Activated CD4-positive, alpha-beta T cell treated with anti-CD3 and anti-CD28 coated beads for 24 hours (primary cell): ENCODE data around the gene CADM2.
"Not testable (repeated sequence)": the region's sequence is repeated elsewhere in the genome, so short reads cannot be mapped to it uniquely, and the experiment has no call there.

ENCODE experiments used
- DNase-seq, 2 donors: peaks; one replicate each; pipeline ENCODE4 v3.0.0-alpha.2; 2020; ENCODE audit warnings: low read depth in 2 of 2

Gene CADM2

DNA sequence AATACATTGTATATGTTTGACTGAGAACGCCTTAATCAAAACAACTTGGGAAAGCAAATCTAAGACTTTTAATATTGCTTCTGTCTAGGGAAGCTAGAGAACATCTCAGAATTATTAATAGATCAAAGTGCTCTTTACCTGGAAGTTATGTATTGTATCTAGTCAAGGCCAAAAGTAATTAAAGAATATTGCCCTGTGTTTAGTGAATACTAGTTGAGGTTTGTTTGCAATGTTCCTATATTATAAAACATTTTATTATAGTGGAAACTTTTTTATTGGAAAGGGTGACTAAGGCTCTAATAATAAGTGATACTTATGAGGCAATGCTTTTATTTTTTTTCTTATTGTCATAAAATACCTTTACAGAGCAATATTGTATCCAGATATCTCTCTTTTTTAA lies 118.2 kb downstream of the CADM2 start:
- DNase-seq: no peak

DNA sequence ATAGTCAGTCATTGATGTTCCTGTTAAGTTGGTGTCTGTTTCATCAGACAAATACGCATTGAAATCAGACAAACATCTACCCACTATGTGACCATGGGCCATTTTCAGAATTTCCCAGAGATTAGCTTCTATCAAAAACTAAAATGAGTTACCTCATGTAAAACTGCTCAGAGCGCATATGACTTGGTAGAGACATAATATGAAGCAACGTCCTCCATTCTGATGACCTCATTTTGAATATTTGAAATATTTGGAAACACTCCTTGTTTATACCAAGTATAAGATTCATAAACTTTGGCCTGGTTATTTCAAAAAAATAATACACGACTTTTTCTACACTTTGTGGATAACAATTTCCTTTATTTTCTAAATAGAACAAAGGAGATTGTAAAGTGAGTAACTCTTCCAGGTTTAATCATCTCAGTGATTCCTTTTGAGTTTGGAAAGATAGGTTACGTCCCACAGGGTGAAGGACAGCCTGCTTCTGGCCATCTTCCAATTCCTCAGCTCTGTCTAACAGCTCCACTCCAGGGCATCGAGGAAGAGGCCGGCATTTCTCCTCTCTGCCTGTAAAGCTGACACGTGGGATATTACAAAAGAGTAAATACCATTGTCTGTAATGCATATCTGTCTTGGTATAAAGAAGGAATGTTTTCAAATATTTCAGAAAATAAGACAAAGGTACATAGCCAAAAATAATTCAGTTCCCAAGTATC lies 122.6 kb downstream of the CADM2 start:
- no peak for DNase-seq

DNA sequence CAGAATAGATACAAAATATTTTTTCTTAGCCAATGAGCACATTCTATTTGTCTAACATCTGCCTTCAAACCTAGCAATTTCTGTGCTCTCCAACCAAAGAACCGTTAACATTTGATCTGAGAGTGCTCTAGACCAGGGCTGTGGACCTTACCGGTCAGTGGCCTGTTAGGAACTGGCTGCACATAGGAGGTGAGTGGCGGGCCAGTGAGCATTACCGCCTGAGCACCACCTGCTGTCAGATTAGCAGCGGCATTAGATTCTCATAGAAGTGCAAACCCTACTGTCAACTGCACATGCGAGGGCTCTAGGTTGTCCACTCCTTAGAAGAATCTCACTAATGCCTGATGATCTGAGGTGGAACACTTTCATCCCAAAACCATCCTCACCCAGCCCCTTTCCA lies 131.7 kb downstream of the CADM2 start:
- no peak for DNase-seq

DNA sequence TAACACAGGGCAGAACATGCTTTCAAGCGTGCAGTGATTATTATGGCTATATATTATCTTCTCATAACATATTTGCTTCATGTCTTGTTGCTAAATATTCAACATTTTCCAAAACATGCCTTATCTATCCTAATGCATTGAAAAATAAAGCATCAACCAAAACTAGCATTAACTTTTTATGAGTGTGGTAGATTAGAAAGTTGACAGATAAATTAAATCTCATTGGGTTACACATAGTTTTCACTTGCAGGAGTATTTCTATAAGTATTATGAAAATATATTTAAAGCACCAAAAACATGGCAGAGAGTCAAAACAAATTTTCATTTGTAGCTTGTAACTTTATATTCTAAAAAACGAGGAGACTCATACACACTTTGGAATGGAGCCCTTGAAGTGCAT lies 141.5 kb downstream of the CADM2 start:
- DNase-seq: no peak

DNA sequence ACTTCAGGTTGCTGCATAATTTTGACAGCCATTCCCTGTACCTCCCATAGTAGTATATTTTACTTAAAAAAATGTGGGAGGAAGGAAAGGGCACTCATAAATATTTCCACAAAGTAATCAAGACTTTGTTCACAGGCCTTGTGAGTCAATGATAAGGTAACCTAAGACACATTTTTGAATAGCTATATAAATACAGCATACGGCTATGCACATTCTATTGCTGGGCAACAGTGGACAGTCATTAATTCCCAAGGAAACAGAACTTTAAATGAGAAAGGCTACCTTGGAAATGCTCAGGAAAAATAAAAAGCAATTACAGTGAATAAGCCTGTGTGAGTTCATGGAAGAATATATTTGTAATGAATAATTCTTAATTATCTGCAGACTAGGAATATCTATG lies 144.0 kb downstream of the CADM2 start:
- DNase-seq: no peak

DNA sequence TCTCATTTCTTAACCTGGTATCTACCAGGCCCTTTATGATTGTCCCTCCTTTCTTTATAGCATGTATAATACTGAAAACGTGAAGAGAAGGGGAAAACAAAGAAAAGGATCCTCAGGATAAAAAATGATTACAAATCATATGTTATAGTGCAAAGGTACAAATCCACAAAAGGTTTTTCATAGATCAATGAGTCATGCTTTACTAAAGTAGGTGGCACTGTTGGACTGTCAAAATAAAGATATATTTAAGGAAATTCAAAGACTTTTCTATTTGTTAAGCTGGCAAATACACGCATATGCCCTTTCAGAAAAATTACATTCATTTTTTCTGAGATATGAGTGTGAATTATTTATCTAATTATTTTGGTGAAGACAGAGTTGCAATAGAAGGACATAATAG lies 151.6 kb downstream of the CADM2 start:
- no peak for DNase-seq

DNA sequence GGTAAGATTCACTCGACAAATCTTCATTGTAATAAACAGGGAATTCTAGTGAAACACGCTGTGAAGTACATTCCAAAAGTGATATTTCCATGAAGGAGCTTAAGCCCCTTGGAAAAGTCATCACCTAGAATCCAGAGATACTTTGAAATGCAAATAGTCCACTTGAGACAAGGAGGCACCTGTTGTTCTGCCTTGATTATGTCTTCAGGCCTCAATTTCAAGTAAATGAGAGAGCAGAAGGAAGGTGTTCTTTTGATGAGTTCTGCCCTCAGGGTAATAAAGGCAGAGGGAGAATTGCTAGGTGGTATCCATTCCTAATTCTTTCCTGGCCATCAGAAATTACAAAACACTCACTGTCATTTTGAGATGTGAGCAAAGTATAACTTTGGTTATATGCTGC lies 162.1 kb downstream of the CADM2 start:
- no peak for DNase-seq

DNA sequence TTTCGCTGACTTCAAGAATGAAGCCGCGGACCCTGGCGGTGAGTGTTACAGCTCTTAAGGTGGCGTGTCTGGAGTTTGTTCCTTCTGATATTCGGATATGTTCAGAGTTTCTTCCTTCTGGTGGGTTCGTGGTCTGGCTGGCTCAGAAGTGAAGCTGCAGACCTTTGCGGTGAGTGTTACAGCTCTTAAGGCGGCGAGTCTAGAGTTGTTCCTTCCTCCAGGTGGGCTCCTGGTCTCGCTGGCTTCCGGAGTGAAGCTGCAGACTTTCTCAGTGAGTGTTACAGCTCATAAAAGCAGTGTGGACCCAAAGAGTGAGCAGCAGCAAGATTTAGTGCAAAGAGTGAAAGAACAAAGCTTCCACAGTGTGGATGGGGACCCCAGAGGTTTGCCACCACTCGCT lies 174.1 kb downstream of the CADM2 start:
- DNase-seq: not testable (repeated sequence)

DNA sequence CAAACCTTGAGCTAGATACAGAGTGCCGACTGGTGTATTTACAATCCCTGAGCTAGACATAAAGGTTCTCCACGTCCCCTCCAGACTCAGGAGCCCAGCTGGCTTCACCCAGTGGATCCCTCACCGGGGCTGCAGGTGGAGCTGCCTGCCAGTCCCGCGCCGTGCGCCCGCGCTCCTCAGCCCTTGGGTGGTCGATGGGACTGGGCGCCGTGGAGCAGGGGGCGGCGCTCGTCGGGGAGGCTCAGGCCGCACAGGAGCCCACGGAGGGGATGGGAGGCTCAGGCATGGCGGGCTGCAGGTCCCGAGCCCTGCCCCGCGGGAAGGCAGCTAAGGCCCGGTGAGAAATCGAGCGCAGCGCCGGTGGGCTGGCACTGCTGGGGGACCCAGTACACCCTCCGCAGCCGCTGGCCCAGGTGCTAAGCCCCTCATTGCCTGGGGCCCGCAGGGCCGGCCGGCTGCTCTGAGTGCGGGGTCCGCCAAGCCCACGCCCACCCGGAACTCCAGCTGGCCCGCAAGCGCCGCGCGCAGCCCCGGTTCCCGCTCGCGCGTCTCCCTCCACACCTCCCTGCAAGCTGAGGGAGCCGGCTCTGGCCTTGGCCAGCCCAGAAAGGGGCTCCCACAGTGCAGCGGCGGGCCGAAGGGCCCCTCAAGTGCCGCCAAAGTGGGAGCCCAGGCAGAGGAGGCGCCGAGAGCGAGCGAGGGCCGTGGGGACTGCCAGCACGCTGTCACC lies 175.1 kb downstream of the CADM2 start:
- not testable (repeated sequence) for DNase-seq

DNA sequence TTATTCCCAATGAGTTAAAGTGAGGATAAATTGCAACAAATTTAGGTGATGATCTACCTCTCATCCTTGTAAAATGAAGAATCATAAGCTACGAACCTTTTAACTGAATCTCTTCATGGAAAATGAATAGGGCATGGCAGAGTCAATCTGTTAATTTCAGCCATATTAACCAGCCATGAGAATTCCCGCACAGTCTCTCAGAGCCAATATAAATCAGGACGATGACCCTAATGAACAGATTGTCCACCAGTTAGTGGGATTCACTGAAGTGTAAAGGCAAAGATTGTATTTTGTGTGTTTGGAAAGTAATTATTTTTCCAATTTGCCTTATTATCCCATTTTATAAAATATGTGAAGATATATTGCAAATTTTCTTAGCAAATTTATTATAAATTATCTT lies 183.8 kb downstream of the CADM2 start:
- no peak for DNase-seq

DNA sequence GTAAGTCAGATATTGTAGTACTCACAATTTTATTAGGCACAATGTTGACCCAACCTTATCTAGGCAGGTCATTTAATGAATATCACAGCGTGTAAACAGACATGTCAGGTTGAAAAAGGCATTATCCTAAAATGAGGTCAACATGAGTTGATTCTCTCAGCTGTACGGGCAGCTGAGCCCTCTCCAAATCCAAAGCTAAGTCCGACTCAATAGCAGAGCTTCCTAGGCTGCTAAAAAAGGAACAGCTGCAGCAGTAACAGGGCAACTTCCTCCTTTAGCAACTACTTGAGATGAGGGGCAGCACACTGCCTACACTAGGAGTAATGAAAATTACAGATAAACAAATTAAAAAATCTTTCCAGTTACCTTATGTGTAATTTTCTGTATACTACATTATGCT lies 189.2 kb downstream of the CADM2 start:
- DNase-seq: no peak

DNA sequence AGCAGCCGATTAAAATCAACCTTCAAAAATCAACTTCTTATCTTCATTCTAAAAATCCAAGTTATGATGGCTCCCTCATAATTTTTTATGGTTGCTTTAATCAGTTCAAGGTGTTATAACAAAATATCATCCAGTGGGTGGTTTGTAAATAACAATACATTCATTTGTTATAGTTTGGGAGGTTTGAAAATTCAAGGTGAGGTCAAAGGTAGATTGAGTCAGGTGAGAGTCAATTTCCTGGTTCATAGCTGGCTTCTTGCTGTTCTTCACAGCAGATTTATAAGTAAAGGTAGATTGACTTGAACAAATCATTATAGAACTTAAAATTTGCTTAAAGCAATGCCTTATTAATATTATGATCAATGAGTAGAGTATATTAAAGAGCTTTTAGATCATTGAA lies 192.8 kb downstream of the CADM2 start:
- DNase-seq: no peak

DNA sequence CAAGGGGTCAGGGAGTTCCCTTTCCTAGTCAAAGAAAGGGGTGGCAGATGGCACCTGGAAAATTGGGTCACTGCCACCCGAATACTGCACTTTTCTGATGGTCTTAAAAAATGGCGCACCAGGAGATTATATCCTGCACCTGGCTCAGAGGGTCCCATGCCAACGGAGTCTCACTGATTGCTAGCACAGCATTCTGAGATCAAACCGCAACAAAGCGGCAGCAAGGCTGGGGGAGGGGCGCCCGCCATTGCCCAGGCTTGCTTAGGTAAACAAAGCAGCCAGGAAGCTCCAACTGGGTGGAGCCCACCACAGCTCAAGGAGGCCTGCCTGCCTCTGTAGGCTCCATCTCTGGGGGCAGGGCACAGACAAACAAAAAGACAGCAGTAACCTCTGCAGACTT lies 194.5 kb downstream of the CADM2 start:
- not testable (repeated sequence) for DNase-seq

DNA sequence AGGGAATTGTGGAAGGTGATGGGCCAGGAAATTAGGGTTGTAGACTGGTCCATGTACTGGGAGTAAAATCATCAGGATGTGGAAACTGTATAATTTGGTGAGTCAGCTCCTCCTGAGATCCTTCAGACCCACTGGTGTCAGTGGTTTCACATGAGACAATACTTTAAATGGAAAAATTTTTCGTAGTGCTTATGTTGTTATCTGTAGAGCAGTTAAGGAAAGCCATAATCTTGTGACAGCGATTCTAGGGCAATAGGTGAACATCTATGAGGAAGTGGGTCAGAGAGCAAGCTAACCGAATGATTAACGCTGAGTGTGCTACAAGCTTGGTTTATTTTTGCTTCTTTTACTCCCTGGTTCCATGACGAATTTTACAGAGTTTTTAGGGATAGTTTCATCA lies 200.6 kb downstream of the CADM2 start:
- no peak for DNase-seq

DNA sequence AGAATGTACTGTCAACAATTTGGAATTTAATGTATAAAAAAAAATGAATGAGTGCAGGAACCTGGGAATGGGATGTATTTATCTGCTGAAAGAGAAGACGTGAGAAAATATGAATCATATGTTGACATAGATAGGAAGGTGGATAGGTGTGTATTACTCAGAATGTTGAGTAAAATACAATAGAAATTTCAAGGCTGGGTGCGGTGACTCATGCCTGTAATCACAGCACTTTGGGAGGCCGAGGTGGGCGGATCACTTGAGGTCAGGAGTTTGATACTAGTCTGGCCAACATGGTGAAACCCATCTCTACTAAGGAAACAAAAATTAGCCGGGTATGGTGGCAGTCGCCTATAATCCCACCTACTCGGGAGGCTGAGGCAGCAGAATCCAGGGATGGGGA lies 202.8 kb downstream of the CADM2 start:
- DNase-seq: no peak

DNA sequence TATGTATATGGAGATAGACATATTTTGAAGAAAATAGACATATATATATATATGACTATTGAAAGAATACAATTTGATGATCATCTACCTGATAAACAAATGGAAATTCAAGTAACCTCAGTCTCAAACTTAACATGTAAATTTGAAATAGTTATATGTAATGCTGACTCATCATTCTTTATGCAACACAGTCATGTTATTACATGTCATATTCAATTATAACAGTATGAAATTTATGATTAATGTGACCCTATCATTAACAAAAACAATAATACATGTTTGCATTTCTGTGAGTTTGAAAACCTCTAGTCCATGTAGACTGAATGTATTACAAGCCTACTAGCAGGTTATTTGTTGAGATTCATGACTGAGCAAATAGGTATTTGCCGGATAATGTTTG lies 204.1 kb downstream of the CADM2 start:
- no peak for DNase-seq

DNA sequence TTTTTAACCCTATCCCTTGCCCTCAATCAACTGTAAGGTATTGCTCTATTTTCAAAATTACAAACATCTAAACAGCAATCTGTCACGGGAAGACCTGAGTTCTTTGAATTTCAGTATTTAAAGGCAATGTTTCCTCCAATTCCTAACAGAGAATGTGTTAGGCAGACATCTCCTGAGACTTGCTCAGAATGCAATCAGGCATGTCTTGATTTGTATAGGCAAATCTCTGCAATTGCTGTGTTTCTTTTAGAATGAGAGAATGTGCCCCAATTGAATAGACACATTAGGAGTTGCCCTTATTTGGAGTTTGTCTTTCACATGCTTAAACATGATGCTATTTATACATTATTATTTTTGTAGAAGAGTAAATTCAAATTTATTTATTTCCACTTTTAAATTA lies 205.6 kb downstream of the CADM2 start:
- DNase-seq: no peak

DNA sequence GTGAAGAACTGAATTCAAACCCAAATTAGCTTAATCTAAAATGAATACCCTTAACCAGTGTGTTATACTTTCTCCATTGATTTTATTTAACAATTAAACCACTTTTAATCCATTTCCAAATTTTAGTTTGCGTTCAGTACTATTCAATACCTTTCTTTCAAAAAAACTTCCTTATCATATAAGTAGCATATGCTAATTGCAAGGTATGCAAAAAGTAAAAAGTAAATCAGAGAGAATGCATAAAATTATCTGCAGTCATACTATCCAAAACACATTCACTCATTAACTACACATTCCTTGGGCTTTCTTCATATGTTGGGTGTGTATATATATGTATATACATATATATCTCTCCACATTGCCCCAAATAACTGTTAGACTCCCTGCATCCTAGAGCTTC lies 208.8 kb downstream of the CADM2 start:
- no peak for DNase-seq

DNA sequence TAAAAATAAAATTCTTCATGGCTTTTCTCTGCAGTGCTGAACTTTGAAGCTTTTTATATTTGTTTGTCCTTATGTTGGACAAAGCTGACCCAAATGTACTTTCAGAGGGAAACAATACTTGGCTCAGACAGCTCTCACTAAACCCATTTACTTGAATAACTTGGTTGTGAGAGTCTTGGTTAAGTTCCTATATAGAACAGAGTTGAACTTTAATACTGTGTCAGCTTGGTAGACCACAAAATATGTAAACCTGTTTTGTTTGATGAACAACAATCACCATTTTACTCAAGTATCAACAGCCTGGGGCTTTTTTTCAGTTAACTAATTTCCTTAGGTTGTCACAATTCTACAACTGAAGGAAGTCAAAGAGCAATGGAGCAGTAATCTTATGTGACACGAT lies 211.9 kb downstream of the CADM2 start:
- no peak for DNase-seq

DNA sequence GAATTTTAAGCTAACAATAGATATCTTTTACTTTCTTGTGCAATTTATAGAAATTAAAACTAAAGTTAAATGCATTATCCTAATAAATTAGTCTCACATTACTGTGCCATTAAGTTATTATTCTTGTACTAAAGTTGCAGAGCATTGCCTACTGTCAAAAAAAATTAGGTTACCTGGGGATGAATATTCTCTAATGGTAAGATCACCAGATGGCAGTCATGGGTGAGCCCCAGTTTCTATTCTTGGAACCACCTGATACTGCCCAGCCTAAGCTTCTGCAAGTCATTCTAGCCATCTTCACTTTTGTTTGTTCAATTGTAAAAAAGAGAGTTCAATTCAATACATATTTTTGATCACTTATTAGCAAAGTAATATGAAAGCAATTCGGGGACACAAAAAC lies 213.2 kb downstream of the CADM2 start:
- no peak for DNase-seq

DNA sequence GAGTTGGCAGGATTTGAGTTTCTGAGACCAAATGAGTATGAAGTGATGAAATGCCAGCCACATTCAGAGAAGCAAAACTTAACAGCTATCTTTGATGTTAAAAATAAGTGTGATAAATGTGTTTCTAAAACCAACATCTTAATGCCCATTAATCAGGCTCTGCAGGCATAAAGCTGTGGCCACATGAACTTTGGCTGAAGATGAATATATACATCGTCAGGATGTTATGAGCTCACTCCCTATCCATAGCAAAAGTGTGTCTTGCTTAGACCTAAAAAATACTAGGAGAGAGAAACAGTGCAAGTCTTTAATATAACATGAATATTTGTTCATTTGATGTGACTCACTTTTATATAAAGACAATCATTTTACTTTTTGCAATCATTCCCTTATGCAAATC lies 218.0 kb downstream of the CADM2 start:
- DNase-seq: no peak

DNA sequence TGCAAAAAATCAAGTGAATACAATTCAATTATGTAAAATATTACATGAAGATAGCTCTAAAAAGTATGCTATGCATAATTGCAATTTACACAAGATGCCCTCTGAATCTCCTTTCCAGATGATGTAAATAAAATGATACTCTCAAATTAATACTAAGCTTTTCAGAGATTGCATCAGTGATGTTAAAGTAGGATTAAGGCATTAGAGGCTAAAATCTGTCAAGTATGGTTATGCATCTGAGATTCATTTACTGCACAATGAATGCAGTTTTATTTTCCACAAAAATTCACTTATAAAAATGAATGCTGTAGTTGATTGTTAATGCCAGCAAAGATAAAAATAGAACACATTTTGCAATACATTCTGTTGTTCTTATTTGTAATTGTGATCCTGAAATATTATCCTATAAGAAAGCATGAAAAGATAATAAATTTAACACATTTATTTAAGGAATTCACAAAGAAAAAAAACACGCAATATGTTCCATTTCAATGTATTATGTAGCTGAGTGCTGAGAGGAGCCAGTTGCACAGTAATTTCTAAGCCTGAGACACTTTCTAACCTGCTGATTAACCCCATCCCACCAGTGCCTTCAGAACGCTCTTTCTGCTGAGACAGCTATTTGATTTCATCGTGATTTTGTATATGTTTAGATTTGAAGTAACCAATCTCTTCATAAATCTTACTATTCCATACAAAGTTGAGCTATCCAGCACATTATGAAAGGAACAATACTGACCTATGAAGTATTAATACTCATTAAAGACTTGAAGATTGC lies 224.4 kb downstream of the CADM2 start:
- DNase-seq: no peak

DNA sequence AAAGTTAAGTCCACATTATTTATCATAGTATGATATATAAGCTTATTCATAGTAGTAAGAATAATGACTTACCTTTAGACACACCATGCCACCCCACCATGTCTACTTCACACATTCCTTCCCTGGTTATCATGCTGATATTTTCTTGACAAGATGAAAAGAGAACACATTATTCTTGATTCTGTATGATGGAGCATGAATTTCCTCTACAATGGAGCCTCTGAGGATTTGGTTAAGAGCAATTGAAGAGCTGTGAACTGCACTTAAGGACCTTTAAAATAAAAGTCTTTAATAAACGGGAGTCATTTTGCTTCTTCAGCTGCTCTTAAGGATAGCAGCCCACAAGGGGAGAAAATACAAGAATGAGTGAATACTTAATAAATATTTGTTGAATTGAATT lies 226.7 kb downstream of the CADM2 start:
- no peak for DNase-seq
